Endothelial cell (in vitro differentiated cells): ENCODE data around the gene SIRPA. TPM values are rescaled to one million over a fixed set of nuclear protein-coding genes. Genes with fewer than 3 reads are reported as not detected.
A peak's percentile ranks its signal among the peaks of the same experiment; 100 is the strongest.

Source experiments
- DNase-seq: peaks from one replicate; pipeline ENCODE4 v3.0.0; 2021; ENCODE audit warnings: low spot score
- H3K27ac Mint-ChIP-seq: one replicate; pipeline ENCODE4 v1.8.0; 2021; ENCODE audit warnings: mixed read lengths, inconsistent platforms; ENCODE audit not compliant: unreplicated experiment
- H3K27me3 Mint-ChIP-seq: one replicate; pipeline ENCODE4 v1.8.0; 2021; ENCODE audit warnings: mild to moderate bottlenecking, moderate library complexity, mixed read lengths, inconsistent platforms; ENCODE audit not compliant: unreplicated experiment
- H3K36me3 Mint-ChIP-seq: one replicate; pipeline ENCODE4 v1.8.0; 2021; ENCODE audit warnings: mild to moderate bottlenecking, low read depth, mixed read lengths, inconsistent platforms; ENCODE audit not compliant: unreplicated experiment
- H3K4me1 Mint-ChIP-seq: one replicate; pipeline ENCODE4 v1.8.0; 2021; ENCODE audit warnings: mild to moderate bottlenecking, mixed read lengths, inconsistent platforms; ENCODE audit not compliant: unreplicated experiment
- H3K4me3 Mint-ChIP-seq: one replicate; pipeline ENCODE4 v1.8.0; 2021; ENCODE audit warnings: mild to moderate bottlenecking, mixed read lengths, inconsistent platforms; ENCODE audit not compliant: unreplicated experiment
- H3K9me3 Mint-ChIP-seq: one replicate; pipeline ENCODE4 v1.8.0; 2021; ENCODE audit warnings: mixed read lengths, inconsistent platforms; ENCODE audit not compliant: unreplicated experiment
- CTCF ChIP-seq: fragments of 200-600 bp; sonication (generic); IDR thresholded peaks from one replicate; pipeline ENCODE4 v1.5.0; 2021; ENCODE audit warnings: antibody characterized with exemption; ENCODE audit not compliant: unreplicated experiment
- long read RNA-seq: library from polyadenylated mRNA; unstranded; transcript quantifications from one replicate; pipeline ENCODE4 v2.0.0, GENCODE V29; 2020; ENCODE audit not compliant: unreplicated experiment
- total RNA-seq: library from RNA; stranded (reverse); fragmentation: NEBNext Ultra II Directional; extraction: Animal tissue kit (Norgen Biotek cat#: 25700); gene quantifications from one replicate; pipeline ENCODE4 v1.2.1, GENCODE V29; 2021; ENCODE audit not compliant: unreplicated experiment

The SIRPA gene
- total RNA-seq = 132 TPM
- long read RNA-seq, full-length matches to known transcripts = 8 of 20 reads
- long read RNA-seq, partial matches to known transcripts = 9 of 20 reads
- long read RNA-seq, other reads (novel, unspliced or antisense) = 3 of 20 reads

GRCh38 chr20:1894951-1895673, at the start of gene SIRPA:
SIRPA (plus strand) TSS chr20:1895407; CDS start chr20:1895448, 41 bp downstream.
- H3K9me3 Mint-ChIP-seq = no peaks in the 10 kb centered on the region
- TF ChIP-seq CTCF = no peak
- H3K27me3 Mint-ChIP-seq = peaks cover 15% of the 10 kb centered on the region
- peak within 1 kb of the TSS; percentile 99 for H3K4me3 Mint-ChIP-seq
- peak; percentile 39 for DNase-seq
- H3K4me1 Mint-ChIP-seq = peaks cover 67% of the 10 kb centered on the region
- H3K27ac Mint-ChIP-seq = peak within 1 kb of the TSS; percentile 74
- H3K36me3 Mint-ChIP-seq = peaks cover 18% of the 10 kb centered on the region

- DNase-seq = no peak
- Mint-ChIP-seq H3K4me1 (peaks cover 21% of the 10 kb centered on the region), H3K4me3 (no peak overlapping the region), H3K36me3 (peaks cover 13% of the 10 kb centered on the region), H3K27me3 (peaks cover 14% of the 10 kb centered on the region), H3K27ac (no peak overlapping the region), H3K9me3 (peaks cover 11% of the 10 kb centered on the region)
- TF ChIP-seq CTCF = no peak
These were observed 49.5 kb upstream of the SIRPA start for GRCh38 chr20:1845701-1846100.

- no peak for TF ChIP-seq CTCF
- H3K27me3 Mint-ChIP-seq = peaks cover 15% of the 10 kb centered on the region
- no peak overlapping the region for H3K27ac Mint-ChIP-seq
- H3K36me3 Mint-ChIP-seq = peaks cover 11% of the 10 kb centered on the region
- peaks cover 11% of the 10 kb centered on the region for H3K9me3 Mint-ChIP-seq
- H3K4me1 Mint-ChIP-seq = peaks cover 21% of the 10 kb centered on the region
- DNase-seq = no peak
- H3K4me3 Mint-ChIP-seq = no peak overlapping the region
These were observed 48.9 kb upstream of the SIRPA start for GRCh38 chr20:1846341-1846740.

- Mint-ChIP-seq H3K27ac (no peak overlapping the region), H3K27me3 (peaks cover 16% of the 10 kb centered on the region), H3K4me3 (peak overlapping the region; percentile 21), H3K4me1 (peaks cover 21% of the 10 kb centered on the region), H3K9me3 (peaks cover 11% of the 10 kb centered on the region), H3K36me3 (peaks cover 11% of the 10 kb centered on the region)
- DNase-seq = no peak
- TF ChIP-seq CTCF = no peak
These were observed 48.3 kb upstream of the SIRPA start for GRCh38 chr20:1846876-1847275.

GRCh38 chr20:1847780-1848179, 47.4 kb upstream of the SIRPA start:
- Mint-ChIP-seq H3K27ac (peak overlapping the region; percentile 76), H3K36me3 (peaks cover 11% of the 10 kb centered on the region), H3K4me1 (peaks cover 21% of the 10 kb centered on the region), H3K4me3 (no peak overlapping the region), H3K27me3 (peaks cover 16% of the 10 kb centered on the region), H3K9me3 (peaks cover 11% of the 10 kb centered on the region)
- no peak for DNase-seq
- TF ChIP-seq CTCF = no peak
